ENCODE results near the gene PRKRIP1. TPM values are rescaled to one million over a fixed set of nuclear protein-coding genes. Genes with fewer than 3 reads are reported as not detected.

PRKRIP1 gene
- total RNA-seq, 1 experiment from 2014 or later = 38.8 TPM

- no peaks in the 10 kb centered on the region for H3K27me3 ChIP-seq (ENCODE audit: insufficient read depth, low read length)
- no peaks in the 10 kb centered on the region for H4K20me1 ChIP-seq (ENCODE audit: control insufficient read depth, insufficient read depth, insufficient read length)
- no peak overlapping the region for H3K4ac ChIP-seq (ENCODE audit: low read depth, low read length)
- no peak overlapping the region for H4K8ac ChIP-seq (replicated peaks; ENCODE audit: insufficient read length, low read depth, low read length)
- no peak overlapping the region for H4K5ac ChIP-seq (ENCODE audit: insufficient read length, low read depth, low read length)
- no peak overlapping the region for H3K27ac ChIP-seq (ENCODE audit: insufficient read length, low read depth, low read length)
- H2AK5ac ChIP-seq (ENCODE audit: insufficient read length, low read length) = no peak overlapping the region
- H3K79me2 ChIP-seq (ENCODE audit: insufficient read depth, low read length) = no peaks in the 10 kb centered on the region
- no peak overlapping the region for H3K23ac ChIP-seq (ENCODE audit: insufficient read length, low read depth, low read length)
- no peak for TF ChIP-seq CTCF (conservative IDR thresholded peaks at IDR 0.05)
- H3K4me1 ChIP-seq (ENCODE audit: insufficient read depth, low read length) = no peaks in the 10 kb centered on the region; the same call in 1 of the 2 replicates
- no peak overlapping the region for H3K56ac ChIP-seq (ENCODE audit: insufficient read length, low read depth, low read length)
- H3K9me3 Mint-ChIP-seq = no peaks in the 10 kb centered on the region
- no peak for DNase-seq
- no peak overlapping the region for H2BK12ac ChIP-seq (ENCODE audit: insufficient read length, low read depth, low read length)
- peaks cover 3 to 28% (median 6%) of the 10 kb centered on the region in 3 experiments; a peak in 6 of 7 replicates for H3K36me3 Mint-ChIP-seq (ENCODE audit: insufficient read depth in 1 of 3, low read depth in 3 of 3)
- no peaks in the 10 kb centered on the region for H3K79me1 ChIP-seq (ENCODE audit: insufficient read depth, low read depth, low read length, poor library complexity, severe bottlenecking)
- H2AFZ ChIP-seq (ENCODE audit: low read length) = no peak overlapping the region
- H3K4me1 Mint-ChIP-seq = peaks cover 6 to 9% of the 10 kb centered on the region in 2 experiments
- no peak overlapping the region for H4K91ac ChIP-seq (ENCODE audit: insufficient read length, low read depth, low read length)
- H2BK5ac ChIP-seq (ENCODE audit: insufficient read length, low read length) = no peak overlapping the region
- no peak overlapping the region for H2BK20ac ChIP-seq (ENCODE audit: low read depth, low read length, poor library complexity, severe bottlenecking)
- no peaks in the 10 kb centered on the region for H3K27me3 Mint-ChIP-seq (ENCODE audit: low read depth)
- H3K14ac ChIP-seq (ENCODE audit: insufficient read depth, low read length) = no peak overlapping the region
- H3K18ac ChIP-seq (ENCODE audit: insufficient read length, low read depth, low read length) = no peak overlapping the region
- H3K23me2 ChIP-seq (ENCODE audit: insufficient read length, low read depth, low read length, poor library complexity, severe bottlenecking) = no peaks in the 10 kb centered on the region
- no CpG with 5 or more reads among the region's 2 CpGs for WGBS (ENCODE audit: extremely low coverage, insufficient read length, low lambda C conversion rate)
- H3K9me3 ChIP-seq (ENCODE audit: control insufficient read depth, low read depth, low read length) = no peaks in the 10 kb centered on the region
- no peak overlapping the region for H3K4me2 ChIP-seq (ENCODE audit: insufficient read depth, insufficient read length, low read length)
- H3K9ac ChIP-seq (ENCODE audit: extremely low read depth, insufficient read length, low read length) = no peak overlapping the region
- H2BK120ac ChIP-seq (ENCODE audit: low read depth, low read length, poor library complexity, severe bottlenecking) = no peak overlapping the region
- no peak overlapping the region; a peak in 1 of 7 replicates for H3K27ac Mint-ChIP-seq
- no peak overlapping the region for H3K4me3 Mint-ChIP-seq
- H3T11ph ChIP-seq (ENCODE audit: low read length) = no peak overlapping the region
- H2BK15ac ChIP-seq (ENCODE audit: low read depth, low read length) = no peak overlapping the region
Measured at GRCh38 chr7:102445674-102446071, 49.5 kb downstream of the PRKRIP1 start.

All from H9 (cell line).